KOPT-K1 (cell line): ENCODE data around the gene NEIL1.
"Not testable (repeated sequence)": the region's sequence is repeated elsewhere in the genome, so short reads cannot be mapped to it uniquely, and the experiment has no call there.

ENCODE experiments used
- H3K27ac ChIP-seq: fragments of 200-600 bp; sonication (generic); 2 replicates; pipeline ENCODE4 v1.5.1; 2016; ENCODE audit warnings: antibody characterized with exemption, mild to moderate bottlenecking, low read depth, low read length; ENCODE audit not compliant: poor library complexity, severe bottlenecking
- H3K36me3 ChIP-seq: fragments of 200-600 bp; sonication (generic); 2 replicates; pipeline ENCODE4 v1.5.1; 2017; ENCODE audit warnings: antibody characterized with exemption, mild to moderate bottlenecking, low read length, moderate library complexity; ENCODE audit not compliant: insufficient read depth
- H3K9me3 ChIP-seq: fragments of 200-600 bp; sonication (generic); 2 replicates; pipeline ENCODE4 v1.5.1; 2017; ENCODE audit warnings: antibody characterized with exemption, low read length, mild to moderate bottlenecking; ENCODE audit not compliant: insufficient read depth, poor library complexity, severe bottlenecking

Gene NEIL1

GRCh38 chr15:75325922-75326321, 20.9 kb upstream of the NEIL1 start:
- Histone ChIP-seq H3K9me3 (no peaks in the 10 kb centered on the region), H3K27ac (no peak overlapping the region), H3K36me3 (no peaks in the 10 kb centered on the region)

GRCh38 chr15:75327005-75327404, 19.8 kb upstream of the NEIL1 start:
- no peaks in the 10 kb centered on the region for H3K36me3 ChIP-seq
- no peak overlapping the region for H3K27ac ChIP-seq
- no peaks in the 10 kb centered on the region for H3K9me3 ChIP-seq

DNA sequence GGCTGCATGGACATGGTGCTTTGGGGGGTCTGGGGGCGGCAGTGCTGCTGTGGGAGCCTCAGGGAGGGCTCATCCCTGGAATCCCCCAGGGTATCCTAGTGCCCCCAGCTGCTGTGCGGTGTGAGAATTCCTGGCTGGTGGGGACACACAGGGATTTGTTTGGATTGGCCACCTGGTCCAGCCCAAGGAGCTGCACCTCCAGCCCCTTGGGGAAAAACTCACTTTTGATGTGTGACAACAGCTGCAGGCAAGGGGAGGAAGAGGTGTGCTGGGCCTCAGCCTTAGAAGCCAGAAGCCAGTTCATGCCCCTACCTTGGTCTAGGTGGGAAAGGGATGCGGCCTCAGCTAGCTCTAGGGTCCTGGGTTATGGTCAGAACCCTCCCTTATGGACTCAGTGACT, 19.3 kb upstream of the NEIL1 start:
- Histone ChIP-seq H3K9me3 (no peaks in the 10 kb centered on the region), H3K36me3 (no peaks in the 10 kb centered on the region), H3K27ac (no peak overlapping the region)

DNA sequence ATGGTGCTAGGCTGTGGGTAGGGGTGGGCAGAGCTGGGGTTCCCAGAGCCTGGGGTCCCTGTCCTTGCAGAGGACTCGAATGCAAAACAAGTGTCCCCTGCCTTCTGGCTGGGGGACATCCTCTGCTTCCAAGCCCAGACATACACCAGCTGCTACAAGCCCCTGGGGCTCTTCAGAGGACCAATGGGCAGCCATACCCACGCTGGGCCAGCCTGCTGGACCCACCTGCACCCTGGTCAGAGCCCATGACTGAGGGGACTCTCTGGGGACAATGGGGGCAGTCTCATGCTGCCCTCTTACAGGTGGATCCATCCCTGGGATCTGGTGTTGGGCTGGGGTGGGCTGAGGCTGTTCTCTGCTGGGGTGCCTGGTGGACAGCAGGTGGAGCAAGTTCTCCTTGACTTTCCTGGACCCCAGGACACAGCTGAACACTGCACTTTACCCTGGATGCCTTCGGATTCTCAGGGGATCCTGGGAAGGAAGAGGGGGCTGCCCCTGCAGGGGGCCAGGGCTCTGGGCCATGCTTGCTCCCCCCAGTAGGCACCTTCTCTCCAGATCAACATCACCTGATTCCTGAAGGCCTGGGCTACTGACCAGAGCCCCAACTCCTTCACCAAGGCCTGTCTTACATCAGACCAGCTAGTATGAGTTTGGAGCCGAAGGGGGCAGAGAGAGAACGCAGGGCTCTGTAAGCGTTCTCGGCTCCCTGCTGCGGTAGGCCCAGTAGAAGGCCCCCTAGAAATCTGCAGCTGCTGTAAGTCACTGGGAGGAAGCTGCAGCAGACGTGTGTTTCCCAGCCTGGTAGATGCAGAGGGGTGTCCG, 18.1 kb upstream of the NEIL1 start:
- H3K36me3 ChIP-seq, result no peaks in the 10 kb centered on the region
- no peak overlapping the region for H3K27ac ChIP-seq
- no peaks in the 10 kb centered on the region for H3K9me3 ChIP-seq

- no peaks in the 10 kb centered on the region for H3K9me3 ChIP-seq
- no peak overlapping the region for H3K27ac ChIP-seq
- no peaks in the 10 kb centered on the region for H3K36me3 ChIP-seq
These were observed 17.3 kb upstream of the NEIL1 start for GRCh38 chr15:75329571-75329970.

- H3K9me3 ChIP-seq, H3K36me3 ChIP-seq, H3K27ac ChIP-seq: not testable (repeated sequence)
These were observed 14.7 kb upstream of the NEIL1 start for GRCh38 chr15:75332093-75332492.

- not testable (repeated sequence) for H3K36me3 ChIP-seq
These were observed 13.0 kb upstream of the NEIL1 start for GRCh38 chr15:75333654-75334419.

GRCh38 chr15:75335313-75335704, 11.5 kb upstream of the NEIL1 start:
- no peaks in the 10 kb centered on the region for H3K9me3 ChIP-seq
- peaks cover 13% of the 10 kb centered on the region; the same call in 1 of the 2 replicates for H3K36me3 ChIP-seq
- peak overlapping the region; percentile 71 for H3K27ac ChIP-seq

More at GRCh38 chr15:75333654-75334419, 13.0 kb upstream of the NEIL1 start:
- H3K9me3 ChIP-seq, H3K27ac ChIP-seq: not testable (repeated sequence)

DNA sequence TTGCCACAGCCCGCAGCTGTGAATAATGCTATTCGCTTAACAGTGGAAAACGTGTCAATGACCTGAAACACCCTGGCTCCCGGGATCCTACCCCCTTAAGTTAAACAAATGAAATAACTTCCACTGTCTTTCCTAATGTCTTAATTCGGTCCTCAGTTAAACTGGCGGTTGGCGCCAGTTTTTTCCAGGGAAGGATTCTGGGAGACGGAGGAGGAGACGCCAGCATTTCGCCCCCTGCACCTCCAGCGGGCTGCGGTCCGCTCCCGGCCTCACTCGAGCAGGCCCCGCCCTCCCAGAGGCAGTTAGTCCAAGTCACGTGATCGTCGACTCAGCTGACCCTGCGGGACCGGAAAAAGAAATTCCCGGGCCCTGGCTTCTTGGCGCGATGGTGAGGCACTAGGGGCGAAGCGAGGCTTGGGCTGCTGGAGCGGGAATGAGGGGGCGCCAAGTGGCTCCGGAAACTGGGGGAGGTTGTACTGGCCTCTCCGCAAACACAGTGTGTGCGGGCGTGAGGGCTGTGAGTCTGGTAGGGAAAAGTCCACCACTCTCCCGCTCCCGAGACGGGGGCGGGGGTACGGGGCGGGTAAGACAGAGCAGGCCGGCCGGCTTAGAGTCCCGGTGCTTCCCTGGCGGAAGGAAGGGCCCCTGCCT, 11.0 kb upstream of the NEIL1 start, which contains the start of gene COMMD4:
Gene COMMD4 (plus strand): TSS at position 359 of the 651 bp plus-strand sequence. CDS start 27 bp downstream, at position 386.
- H3K36me3 ChIP-seq, result peaks cover 16% of the 10 kb centered on the region; the same call in 1 of the 2 replicates
- H3K9me3 ChIP-seq, result no peaks in the 10 kb centered on the region
- peak within 1 kb of the TSS; percentile 71 for H3K27ac ChIP-seq

DNA sequence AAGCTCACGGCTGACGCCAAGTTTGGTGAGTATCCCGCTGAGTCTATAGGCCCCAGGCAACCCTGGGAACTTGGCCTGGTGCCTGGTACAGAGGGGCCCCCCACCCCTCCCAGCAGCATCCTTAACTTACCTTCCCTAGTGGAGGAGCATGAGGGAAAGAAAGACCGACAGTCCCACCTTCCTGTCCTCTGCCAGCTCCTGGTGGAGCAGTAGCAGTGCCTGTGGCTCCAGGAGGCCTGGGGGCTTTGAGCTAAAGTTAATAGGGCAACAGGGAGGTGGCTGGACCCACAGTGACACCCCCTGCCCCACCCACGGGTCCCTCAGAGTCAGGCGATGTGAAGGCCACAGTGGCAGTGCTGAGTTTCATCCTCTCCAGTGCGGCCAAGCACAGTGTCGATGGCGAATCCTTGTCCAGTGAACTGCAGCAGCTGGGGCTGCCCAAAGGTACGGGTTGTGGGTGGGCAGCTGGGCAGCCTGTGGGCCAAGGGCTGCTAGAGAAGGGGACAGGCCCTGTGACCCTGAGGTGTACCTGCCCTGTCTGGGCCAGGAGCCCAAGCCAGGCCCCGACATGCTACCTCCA, 8.1 kb upstream of the NEIL1 start:
- Histone ChIP-seq H3K27ac (no peak overlapping the region), H3K9me3 (no peaks in the 10 kb centered on the region), H3K36me3 (peaks cover 24% of the 10 kb centered on the region; the same call in 1 of the 2 replicates)

DNA sequence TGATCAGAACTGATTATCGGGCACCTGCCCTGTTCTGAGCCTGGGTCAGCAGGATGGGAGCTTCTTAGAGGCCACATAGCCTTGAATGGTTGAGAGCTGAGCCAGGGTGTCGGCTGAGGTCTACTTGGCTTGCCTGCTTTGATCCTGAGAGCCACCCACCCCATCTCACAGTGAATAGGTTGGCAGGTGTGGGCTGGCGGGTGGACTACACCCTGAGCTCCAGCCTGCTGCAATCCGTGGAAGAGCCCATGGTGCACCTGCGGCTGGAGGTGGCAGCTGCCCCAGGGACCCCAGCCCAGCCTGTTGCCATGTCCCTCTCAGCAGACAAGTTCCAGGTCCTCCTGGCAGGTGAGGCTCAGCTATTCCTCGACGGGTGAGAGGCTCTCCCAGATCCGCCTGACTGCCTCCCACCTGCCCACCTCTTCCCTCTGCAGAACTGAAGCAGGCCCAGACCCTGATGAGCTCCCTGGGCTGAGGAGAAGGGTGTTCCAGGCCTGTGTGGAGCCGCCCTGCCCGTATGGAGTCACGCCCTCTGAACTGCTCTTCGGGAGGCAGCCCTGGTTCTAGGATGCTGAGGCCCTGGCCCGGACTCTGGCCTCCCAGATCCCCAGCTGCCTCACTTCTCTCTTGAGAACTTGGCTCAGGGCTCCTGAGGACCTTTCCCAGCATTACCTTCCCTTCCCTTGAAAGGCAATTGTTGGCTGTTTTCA, 7.2 kb upstream of the NEIL1 start:
- H3K9me3 ChIP-seq, result no peaks in the 10 kb centered on the region
- H3K27ac ChIP-seq, result no peak overlapping the region
- H3K36me3 ChIP-seq, result peaks cover 24% of the 10 kb centered on the region; the same call in 1 of the 2 replicates

- Histone ChIP-seq H3K36me3 (peaks cover 24% of the 10 kb centered on the region; the same call in 1 of the 2 replicates), H3K9me3 (no peaks in the 10 kb centered on the region), H3K27ac (no peak overlapping the region)
These were observed 4.6 kb upstream of the NEIL1 start for GRCh38 chr15:75342221-75342620.

- H3K36me3 ChIP-seq, result peaks cover 24% of the 10 kb centered on the region; the same call in 1 of the 2 replicates
- not testable (repeated sequence) for H3K27ac ChIP-seq
These were observed 2.9 kb upstream of the NEIL1 start for GRCh38 chr15:75343953-75344352.

More at GRCh38 chr15:75343953-75344352, 2.9 kb upstream of the NEIL1 start:
- H3K9me3 ChIP-seq, result peaks cover 12% of the 10 kb centered on the region
